ENCODE measurements around the gene PRKD1.

DNA sequence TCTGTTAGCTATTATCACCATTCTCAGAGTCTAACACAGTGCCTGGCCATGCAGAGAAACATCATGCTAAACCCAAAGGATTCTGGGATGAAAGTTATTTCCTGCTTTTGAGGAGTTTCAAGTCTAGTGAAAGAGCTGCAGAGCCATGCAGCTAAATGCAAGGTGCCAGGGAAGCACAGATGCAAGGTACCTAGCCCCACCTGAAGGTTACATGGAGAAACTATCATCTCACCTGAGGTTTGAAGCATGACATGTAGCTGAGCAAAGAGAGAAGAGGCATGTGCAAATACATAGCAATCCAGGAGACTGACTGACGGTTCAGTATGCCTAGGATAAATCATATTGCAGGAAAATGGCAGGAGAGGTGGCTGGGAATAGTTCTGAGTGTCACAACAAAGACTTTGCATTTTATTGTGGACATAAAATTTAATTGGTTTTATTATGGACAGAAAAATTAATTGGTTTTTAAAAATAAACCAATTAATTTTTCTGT, 170.4 kb downstream of the PRKD1 start:
- TF ChIP-seq, protein P1, sequence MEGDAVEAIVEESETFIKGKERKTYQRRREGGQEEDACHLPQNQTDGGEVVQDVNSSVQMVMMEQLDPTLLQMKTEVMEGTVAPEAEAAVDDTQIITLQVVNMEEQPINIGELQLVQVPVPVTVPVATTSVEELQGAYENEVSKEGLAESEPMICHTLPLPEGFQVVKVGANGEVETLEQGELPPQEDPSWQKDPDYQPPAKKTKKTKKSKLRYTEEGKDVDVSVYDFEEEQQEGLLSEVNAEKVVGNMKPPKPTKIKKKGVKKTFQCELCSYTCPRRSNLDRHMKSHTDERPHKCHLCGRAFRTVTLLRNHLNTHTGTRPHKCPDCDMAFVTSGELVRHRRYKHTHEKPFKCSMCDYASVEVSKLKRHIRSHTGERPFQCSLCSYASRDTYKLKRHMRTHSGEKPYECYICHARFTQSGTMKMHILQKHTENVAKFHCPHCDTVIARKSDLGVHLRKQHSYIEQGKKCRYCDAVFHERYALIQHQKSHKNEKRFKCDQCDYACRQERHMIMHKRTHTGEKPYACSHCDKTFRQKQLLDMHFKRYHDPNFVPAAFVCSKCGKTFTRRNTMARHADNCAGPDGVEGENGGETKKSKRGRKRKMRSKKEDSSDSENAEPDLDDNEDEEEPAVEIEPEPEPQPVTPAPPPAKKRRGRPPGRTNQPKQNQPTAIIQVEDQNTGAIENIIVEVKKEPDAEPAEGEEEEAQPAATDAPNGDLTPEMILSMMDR (IDR thresholded peaks at IDR 0.05): no peak
- TF ChIP-seq POLR2A (IDR thresholded peaks at IDR 0.05) (no peak), POLR2AphosphoS5 (IDR thresholded peaks at IDR 0.05; ENCODE audit: insufficient read depth in 1 of 2, low read depth in 1 of 2) (no peak)
